H9 (cell line): Measurements from ENCODE around the gene CIT. TPM values are rescaled to one million over a fixed set of nuclear protein-coding genes. Genes with fewer than 3 reads are reported as not detected.

Experiments used
- DNase-seq: peaks from one replicate; pipeline ENCODE4 v3.0.0-alpha.2; 2017
- H2AFZ ChIP-seq: one replicate; pipeline ENCODE4 v1.6.1; 2013; ENCODE audit warnings: mild to moderate bottlenecking, low read length, control low read depth, moderate library complexity
- H2AK5ac ChIP-seq: 2 replicates; pipeline ENCODE4 v1.6.1; 2013; ENCODE audit warnings: low read length, control low read depth, mixed read lengths; ENCODE audit not compliant: insufficient read length
- H2BK120ac ChIP-seq: one replicate; pipeline ENCODE4 v1.6.1; 2013; ENCODE audit warnings: low read depth, mild to moderate bottlenecking, low read length, control low read depth, inconsistent platforms; ENCODE audit not compliant: poor library complexity, severe bottlenecking
- H2BK12ac ChIP-seq: 2 replicates; pipeline ENCODE4 v1.6.1; 2013; ENCODE audit warnings: low read length, control low read depth, mixed read lengths, low read depth; ENCODE audit not compliant: insufficient read length
- H2BK15ac ChIP-seq: 2 replicates; pipeline ENCODE4 v1.6.1; 2013; ENCODE audit warnings: low read depth, low read length, control low read depth
- H2BK20ac ChIP-seq: one replicate; pipeline ENCODE4 v1.6.1; 2013; ENCODE audit warnings: low read depth, mild to moderate bottlenecking, low read length, control low read depth, inconsistent platforms; ENCODE audit not compliant: poor library complexity, severe bottlenecking
- H2BK5ac ChIP-seq: 2 replicates; pipeline ENCODE4 v1.6.1; 2013; ENCODE audit warnings: low read length, control low read depth, mixed read lengths; ENCODE audit not compliant: insufficient read length
- H3K14ac ChIP-seq: 2 replicates; pipeline ENCODE4 v1.6.1; 2013; ENCODE audit warnings: low read length, control low read depth; ENCODE audit not compliant: insufficient read depth
- H3K18ac ChIP-seq: 2 replicates; pipeline ENCODE4 v1.6.1; 2013; ENCODE audit warnings: low read depth, mild to moderate bottlenecking, mixed read lengths, low read length, control low read depth; ENCODE audit not compliant: insufficient read length
- H3K23ac ChIP-seq: 2 replicates; pipeline ENCODE4 v1.6.1; 2013; ENCODE audit warnings: low read length, control low read depth, mixed read lengths, low read depth; ENCODE audit not compliant: insufficient read length
- H3K23me2 ChIP-seq: 2 replicates; pipeline ENCODE4 v1.6.1; 2013; ENCODE audit warnings: low read depth, mild to moderate bottlenecking, mixed read lengths, low read length, control low read depth; ENCODE audit not compliant: insufficient read length, poor library complexity, severe bottlenecking
- H3K27ac ChIP-seq: 2 replicates; pipeline ENCODE4 v1.5.1; 2013; ENCODE audit warnings: low read length, control low read depth, mixed read lengths, low read depth; ENCODE audit not compliant: insufficient read length
- H3K27me3 ChIP-seq: 2 replicates; pipeline ENCODE4 v1.6.1; 2013; ENCODE audit warnings: low read length, control low read depth, inconsistent platforms; ENCODE audit not compliant: insufficient read depth
- H3K4ac ChIP-seq: 2 replicates; pipeline ENCODE4 v1.6.1; 2013; ENCODE audit warnings: low read depth, mild to moderate bottlenecking, control low read depth, inconsistent platforms, low read length, moderate library complexity
- H3K4me1 ChIP-seq: 2 replicates; pipeline ENCODE4 v1.6.1; 2013; ENCODE audit warnings: low read length, control low read depth, inconsistent platforms; ENCODE audit not compliant: insufficient read depth
- H3K4me2 ChIP-seq: 2 replicates; pipeline ENCODE4 v1.6.1; 2013; ENCODE audit warnings: low read length, control low read depth, mixed read lengths; ENCODE audit not compliant: insufficient read length, insufficient read depth
- H3K56ac ChIP-seq: 2 replicates; pipeline ENCODE4 v1.6.1; 2013; ENCODE audit warnings: low read depth, mild to moderate bottlenecking, mixed read lengths, low read length, control low read depth; ENCODE audit not compliant: insufficient read length
- H3K79me1 ChIP-seq: 2 replicates; pipeline ENCODE4 v1.6.1; 2013; ENCODE audit warnings: low read depth, mild to moderate bottlenecking, moderate library complexity, low read length, control low read depth, inconsistent platforms; ENCODE audit not compliant: insufficient read depth, poor library complexity, severe bottlenecking
- H3K79me2 ChIP-seq: 2 replicates; pipeline ENCODE4 v1.6.1; 2013; ENCODE audit warnings: low read length, control low read depth, inconsistent platforms; ENCODE audit not compliant: insufficient read depth
- H3K9ac ChIP-seq: 2 replicates; pipeline ENCODE4 v1.6.1; 2013; ENCODE audit warnings: low read length, control low read depth, mixed read lengths; ENCODE audit not compliant: insufficient read length; ENCODE audit errors: extremely low read depth
- H3K9me3 ChIP-seq: one replicate; pipeline ENCODE4 v1.6.1; 2013; ENCODE audit warnings: low read depth, low read length, inconsistent platforms; ENCODE audit not compliant: control insufficient read depth
- H3T11ph ChIP-seq: one replicate; pipeline ENCODE4 v1.6.1; 2013; ENCODE audit warnings: mild to moderate bottlenecking, low read length, control low read depth, inconsistent platforms
- H4K20me1 ChIP-seq: one replicate; pipeline ENCODE4 v1.6.1; 2013; ENCODE audit not compliant: control insufficient read depth, insufficient read length, insufficient read depth
- H4K5ac ChIP-seq: 2 replicates; pipeline ENCODE4 v1.6.1; 2013; ENCODE audit warnings: low read depth, mild to moderate bottlenecking, mixed read lengths, low read length, control low read depth; ENCODE audit not compliant: insufficient read length
- H4K8ac ChIP-seq: replicated peaks from 2 replicates; pipeline ENCODE4 v1.6.1; 2013; ENCODE audit warnings: low read length, control low read depth, mixed read lengths, low read depth; ENCODE audit not compliant: insufficient read length
- H4K91ac ChIP-seq: 2 replicates; pipeline ENCODE4 v1.6.1; 2013; ENCODE audit warnings: low read depth, mild to moderate bottlenecking, moderate library complexity, mixed read lengths, low read length, control low read depth; ENCODE audit not compliant: insufficient read length
- H3K27ac Mint-ChIP-seq, 3 experiments: 2 replicates in 2 of 3; 3 replicates in 1 of 3; pipeline ENCODE4 v1.8.0; 2020 to 2021; ENCODE audit warnings: mixed read lengths in 3 of 3, mild to moderate bottlenecking in 1 of 3, moderate library complexity in 1 of 3
- H3K27me3 Mint-ChIP-seq: 2 replicates; pipeline ENCODE4 v1.8.0; 2021; ENCODE audit warnings: low read depth, mild to moderate bottlenecking, moderate library complexity, mixed read lengths
- H3K36me3 Mint-ChIP-seq, 3 experiments: 2 replicates in 2 of 3; 3 replicates in 1 of 3; pipeline ENCODE4 v1.8.0; 2020 to 2021; ENCODE audit warnings: low read depth in 3 of 3, mixed read lengths in 3 of 3; ENCODE audit not compliant: insufficient read depth in 1 of 3
- H3K4me1 Mint-ChIP-seq, 2 experiments: 2 replicates each; pipeline ENCODE4 v1.8.0; 2020; ENCODE audit warnings: mixed read lengths in 2 of 2
- H3K4me3 Mint-ChIP-seq, 2 experiments: 2 replicates in 1 of 2; 3 replicates in 1 of 2; pipeline ENCODE4 v1.8.0; 2020 to 2021; ENCODE audit warnings: mild to moderate bottlenecking in 2 of 2, mixed read lengths in 2 of 2, moderate library complexity in 1 of 2
- H3K9me3 Mint-ChIP-seq, 2 experiments: 2 replicates in 1 of 2; 3 replicates in 1 of 2; pipeline ENCODE4 v1.8.0; 2020; ENCODE audit warnings: mild to moderate bottlenecking in 2 of 2, mixed read lengths in 2 of 2, moderate library complexity in 1 of 2
- WGBS: extraction: QIAGEN DNeasy Blood & Tissue Kit; methylation state at CpG from one replicate; pipeline ENCODE4 v1.1.7; 2013; ENCODE audit warnings: missing lambda C conversion rate, low lambda C conversion rate, mixed read lengths; ENCODE audit not compliant: insufficient read length; ENCODE audit errors: extremely low coverage; 5-methylcytosine and 5-hydroxymethylcytosine counted together
- total RNA-seq: library from RNA; stranded (reverse); gene quantifications from 2 replicates; pipeline ENCODE4 v1.2.1, GENCODE V29; 2021
- TF ChIP-seq, protein P1 (sequence below): fragments of 200-600 bp; sonication (generic); conservative IDR thresholded peaks from 3 replicates; pipeline ENCODE4 v1.8.0; 2021; ENCODE audit warnings: antibody characterized with exemption, mild to moderate bottlenecking

The CIT gene
- total RNA-seq, 1 experiment from 2014 or later: 55.3 TPM

DNA sequence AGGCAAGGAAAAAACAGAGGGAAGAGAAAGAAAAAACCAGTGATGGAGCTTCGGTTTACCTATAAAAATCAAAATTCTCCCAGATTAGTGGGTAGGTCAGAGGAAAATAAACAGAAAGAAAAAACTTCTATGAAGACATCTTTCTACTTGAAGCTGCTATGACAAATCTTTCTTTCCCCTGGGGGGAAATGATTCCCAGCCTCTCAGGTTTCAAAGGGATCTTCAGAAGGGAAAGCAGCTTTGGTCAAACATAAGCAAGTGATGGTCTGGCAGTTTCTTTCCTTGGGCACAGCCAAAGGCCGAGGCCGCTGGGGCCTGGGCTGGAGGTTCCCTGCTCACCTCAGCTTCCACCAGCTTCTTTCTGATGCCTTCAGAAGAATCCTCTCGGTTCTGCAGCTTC is 104.7 kb downstream of the CIT start:
- Histone ChIP-seq H2BK15ac (no peak overlapping the region), H2AK5ac (no peak overlapping the region), H4K20me1 (no peaks in the 10 kb centered on the region), H3K27ac (no peak overlapping the region), H3K4me1 (no peaks in the 10 kb centered on the region), H3K14ac (no peak overlapping the region), H3K4ac (no peak overlapping the region), H3K23me2 (no peaks in the 10 kb centered on the region), H4K91ac (no peak overlapping the region), H3K9me3 (no peaks in the 10 kb centered on the region), H3K23ac (no peak overlapping the region), H2BK120ac (no peak overlapping the region), H3K4me2 (no peak overlapping the region), H3T11ph (no peak overlapping the region), H3K79me2 (no peaks in the 10 kb centered on the region), H4K8ac (no peak overlapping the region), H3K56ac (no peak overlapping the region), H3K27me3 (no peaks in the 10 kb centered on the region), H2BK5ac (no peak overlapping the region), H2AFZ (no peak overlapping the region), H2BK12ac (no peak overlapping the region), H2BK20ac (no peak overlapping the region), H4K5ac (no peak overlapping the region), H3K18ac (no peak overlapping the region), H3K9ac (no peak overlapping the region), H3K79me1 (no peaks in the 10 kb centered on the region)
- WGBS: no CpG with 5 or more reads among the region's 4 CpGs
- TF ChIP-seq, protein P1, sequence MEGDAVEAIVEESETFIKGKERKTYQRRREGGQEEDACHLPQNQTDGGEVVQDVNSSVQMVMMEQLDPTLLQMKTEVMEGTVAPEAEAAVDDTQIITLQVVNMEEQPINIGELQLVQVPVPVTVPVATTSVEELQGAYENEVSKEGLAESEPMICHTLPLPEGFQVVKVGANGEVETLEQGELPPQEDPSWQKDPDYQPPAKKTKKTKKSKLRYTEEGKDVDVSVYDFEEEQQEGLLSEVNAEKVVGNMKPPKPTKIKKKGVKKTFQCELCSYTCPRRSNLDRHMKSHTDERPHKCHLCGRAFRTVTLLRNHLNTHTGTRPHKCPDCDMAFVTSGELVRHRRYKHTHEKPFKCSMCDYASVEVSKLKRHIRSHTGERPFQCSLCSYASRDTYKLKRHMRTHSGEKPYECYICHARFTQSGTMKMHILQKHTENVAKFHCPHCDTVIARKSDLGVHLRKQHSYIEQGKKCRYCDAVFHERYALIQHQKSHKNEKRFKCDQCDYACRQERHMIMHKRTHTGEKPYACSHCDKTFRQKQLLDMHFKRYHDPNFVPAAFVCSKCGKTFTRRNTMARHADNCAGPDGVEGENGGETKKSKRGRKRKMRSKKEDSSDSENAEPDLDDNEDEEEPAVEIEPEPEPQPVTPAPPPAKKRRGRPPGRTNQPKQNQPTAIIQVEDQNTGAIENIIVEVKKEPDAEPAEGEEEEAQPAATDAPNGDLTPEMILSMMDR: no peak
- H3K27ac Mint-ChIP-seq: no peak overlapping the region
- no peaks in the 10 kb centered on the region for H3K9me3 Mint-ChIP-seq
- peaks cover 4 to 7% of the 10 kb centered on the region in 2 experiments for H3K4me1 Mint-ChIP-seq
- H3K36me3 Mint-ChIP-seq: peaks cover 27 to 66% (median 65%) of the 10 kb centered on the region in 3 experiments; a peak in 6 of 7 replicates
- no peaks in the 10 kb centered on the region for H3K27me3 Mint-ChIP-seq
- no peak for DNase-seq
- no peak overlapping the region for H3K4me3 Mint-ChIP-seq
